ENCODE results near the gene NETO2.
"Not testable (repeated sequence)": the region's sequence is repeated elsewhere in the genome, so short reads cannot be mapped to it uniquely, and the experiment has no call there.

NETO2 gene

DNA sequence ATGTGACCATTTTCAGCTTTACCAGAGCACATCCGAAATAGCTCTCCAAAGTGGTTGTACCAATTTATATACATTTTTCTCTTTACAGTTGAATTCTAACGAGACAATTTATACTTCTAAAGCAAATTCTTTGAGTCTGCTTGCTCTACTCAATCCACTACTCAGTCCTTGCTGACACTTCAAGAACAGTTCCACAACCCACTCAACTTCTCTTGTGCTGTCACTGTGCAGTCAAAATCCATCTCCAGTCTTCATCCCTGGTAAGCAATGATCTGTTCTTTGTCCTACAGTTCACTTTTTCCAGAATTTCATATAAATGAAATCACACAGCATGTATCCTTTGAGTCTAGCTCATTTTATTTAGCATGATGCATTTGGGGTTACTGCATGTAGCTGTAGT lies 30.6 kb downstream of the NETO2 start:
- peaks cover 11% of the 10 kb centered on the region for H3K36me3 ChIP-seq
- no peak for DNase-seq

DNA sequence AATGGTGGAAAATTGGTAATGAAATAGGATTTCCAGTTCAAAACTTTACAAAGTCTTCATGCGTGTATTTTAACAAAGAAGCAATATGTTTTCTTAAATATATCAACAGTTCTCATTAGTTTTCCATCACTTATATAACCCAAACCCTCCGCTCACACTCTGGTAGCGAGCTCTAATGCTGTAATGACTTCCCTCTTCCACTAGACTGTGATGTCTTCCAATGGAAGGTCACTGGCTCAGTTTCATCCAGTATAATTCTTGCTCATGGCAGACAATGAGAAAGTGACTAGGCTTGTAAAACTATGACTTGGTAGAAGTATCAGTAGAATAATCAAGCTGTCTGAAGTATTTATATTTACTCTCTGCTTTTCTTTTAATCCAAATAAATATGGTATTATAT lies 32.8 kb downstream of the NETO2 start:
- Histone ChIP-seq H3K36me3 (peaks cover 16% of the 10 kb centered on the region), H3K9me3 (no peaks in the 10 kb centered on the region), H3K27me3 (no peaks in the 10 kb centered on the region), H3K4me1 (no peaks in the 10 kb centered on the region), H3K4me3 (ENCODE audit: low read depth, low read length) (no peak overlapping the region)
- TF ChIP-seq, protein P1, sequence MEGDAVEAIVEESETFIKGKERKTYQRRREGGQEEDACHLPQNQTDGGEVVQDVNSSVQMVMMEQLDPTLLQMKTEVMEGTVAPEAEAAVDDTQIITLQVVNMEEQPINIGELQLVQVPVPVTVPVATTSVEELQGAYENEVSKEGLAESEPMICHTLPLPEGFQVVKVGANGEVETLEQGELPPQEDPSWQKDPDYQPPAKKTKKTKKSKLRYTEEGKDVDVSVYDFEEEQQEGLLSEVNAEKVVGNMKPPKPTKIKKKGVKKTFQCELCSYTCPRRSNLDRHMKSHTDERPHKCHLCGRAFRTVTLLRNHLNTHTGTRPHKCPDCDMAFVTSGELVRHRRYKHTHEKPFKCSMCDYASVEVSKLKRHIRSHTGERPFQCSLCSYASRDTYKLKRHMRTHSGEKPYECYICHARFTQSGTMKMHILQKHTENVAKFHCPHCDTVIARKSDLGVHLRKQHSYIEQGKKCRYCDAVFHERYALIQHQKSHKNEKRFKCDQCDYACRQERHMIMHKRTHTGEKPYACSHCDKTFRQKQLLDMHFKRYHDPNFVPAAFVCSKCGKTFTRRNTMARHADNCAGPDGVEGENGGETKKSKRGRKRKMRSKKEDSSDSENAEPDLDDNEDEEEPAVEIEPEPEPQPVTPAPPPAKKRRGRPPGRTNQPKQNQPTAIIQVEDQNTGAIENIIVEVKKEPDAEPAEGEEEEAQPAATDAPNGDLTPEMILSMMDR (IDR thresholded peaks at IDR 0.05; ENCODE audit: low read depth, low read length): peak; percentile 36; the same call in 1 of the 2 replicates
- no peak for DNase-seq

More for the DNA sequence above, 30.6 kb downstream of the NETO2 start:
- TF ChIP-seq, protein P1 (IDR thresholded peaks at IDR 0.05; ENCODE audit: low read depth, low read length): no peak
- Histone ChIP-seq H3K4me1 (no peaks in the 10 kb centered on the region), H3K4me3 (ENCODE audit: low read depth, low read length) (no peak overlapping the region), H3K27me3 (no peaks in the 10 kb centered on the region), H3K9me3 (no peaks in the 10 kb centered on the region)

DNA sequence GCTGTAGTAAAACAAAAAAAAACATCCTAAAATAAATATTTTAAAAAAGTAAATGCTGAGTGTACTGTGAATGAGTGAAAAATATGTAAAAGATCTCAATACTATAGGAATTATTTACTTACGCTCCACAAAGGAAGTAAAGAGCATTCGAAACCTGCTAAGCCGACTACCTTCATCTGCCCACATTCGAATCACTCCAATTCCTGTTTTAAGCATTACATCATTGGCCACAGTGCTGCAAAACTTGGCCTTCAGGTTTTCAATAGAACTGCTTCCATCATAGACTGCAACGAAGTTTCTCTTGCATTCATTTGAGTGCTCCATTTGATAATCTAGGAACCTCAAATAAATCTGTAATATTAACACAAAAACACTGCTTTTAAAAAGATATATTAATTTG lies 34.4 kb downstream of the NETO2 start:
- no peaks in the 10 kb centered on the region for H3K9me3 ChIP-seq
- peaks cover 20% of the 10 kb centered on the region for H3K36me3 ChIP-seq
- TF ChIP-seq, protein P1 (IDR thresholded peaks at IDR 0.05; ENCODE audit: low read depth, low read length): no peak
- H3K4me1 ChIP-seq: no peaks in the 10 kb centered on the region
- no peak overlapping the region for H3K4me3 ChIP-seq (ENCODE audit: low read depth, low read length)
- no peaks in the 10 kb centered on the region for H3K27me3 ChIP-seq
- DNase-seq: no peak

DNA sequence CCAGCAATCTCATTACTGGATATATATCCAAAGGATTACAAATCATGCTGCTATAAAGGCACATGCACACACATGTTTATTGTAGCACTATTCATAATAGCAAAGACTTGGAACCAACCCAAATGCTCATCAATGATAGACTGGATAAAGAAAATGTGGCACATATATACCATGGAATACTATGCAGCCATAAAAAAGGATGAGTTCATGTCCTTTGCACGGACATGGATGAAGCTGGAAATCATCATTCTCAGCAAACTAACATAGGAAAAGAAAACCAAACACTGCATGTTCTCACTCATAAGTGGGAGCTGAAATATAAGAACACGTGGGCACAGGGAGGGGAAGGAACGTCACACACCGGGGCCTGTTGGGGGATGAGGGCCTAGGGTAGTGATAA lies 40.8 kb downstream of the NETO2 start:
- H3K27me3 ChIP-seq; H3K4me3 ChIP-seq (ENCODE audit: low read depth, low read length); H3K9me3 ChIP-seq; H3K4me1 ChIP-seq; DNase-seq: not testable (repeated sequence)
- H3K36me3 ChIP-seq: peaks cover 15% of the 10 kb centered on the region

DNA sequence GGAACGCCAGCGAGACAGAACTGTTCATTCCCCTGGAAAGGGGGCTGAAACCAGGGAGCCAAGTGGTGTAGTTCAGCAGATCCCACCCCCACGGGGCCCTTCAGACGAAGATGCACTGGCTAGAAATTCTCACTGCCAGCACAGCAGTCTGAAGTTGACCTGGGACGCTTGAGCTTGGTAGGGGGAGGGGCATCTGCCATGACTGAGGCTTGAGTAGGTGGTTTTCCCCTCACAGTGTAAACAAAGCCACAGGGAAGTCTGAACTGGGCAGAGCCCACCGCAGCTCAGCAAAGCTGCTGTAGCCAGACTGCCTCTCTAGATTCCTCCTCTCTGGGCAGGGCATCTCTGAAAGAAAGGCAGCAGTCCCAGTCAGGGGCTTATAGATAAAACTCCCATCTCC lies 46.6 kb downstream of the NETO2 start:
- not testable (repeated sequence) for H3K4me1 ChIP-seq; H3K9me3 ChIP-seq; H3K4me3 ChIP-seq (ENCODE audit: low read depth, low read length); DNase-seq; H3K27me3 ChIP-seq; H3K36me3 ChIP-seq

DNA sequence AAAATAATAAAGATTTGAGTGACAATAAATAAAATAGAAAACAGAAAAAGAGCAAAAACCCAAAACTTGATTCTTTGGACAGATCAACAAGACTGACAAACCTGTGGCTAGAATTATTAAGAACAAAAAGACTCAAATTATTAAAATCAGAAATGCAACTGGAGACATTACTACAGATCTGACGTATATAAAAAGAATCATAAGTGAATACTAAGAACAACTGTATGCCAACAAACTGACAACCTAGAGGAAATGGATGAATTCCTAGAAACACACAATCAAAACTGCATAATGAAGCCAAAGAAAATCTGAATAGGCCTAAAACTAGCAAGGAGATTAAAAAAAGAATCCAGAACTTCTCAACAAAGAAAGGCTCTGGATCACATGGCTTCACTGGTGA lies 47.4 kb downstream of the NETO2 start:
- no peak for DNase-seq
- H3K9me3 ChIP-seq: no peaks in the 10 kb centered on the region
- no peak overlapping the region for H3K4me3 ChIP-seq (ENCODE audit: low read depth, low read length)

DNA sequence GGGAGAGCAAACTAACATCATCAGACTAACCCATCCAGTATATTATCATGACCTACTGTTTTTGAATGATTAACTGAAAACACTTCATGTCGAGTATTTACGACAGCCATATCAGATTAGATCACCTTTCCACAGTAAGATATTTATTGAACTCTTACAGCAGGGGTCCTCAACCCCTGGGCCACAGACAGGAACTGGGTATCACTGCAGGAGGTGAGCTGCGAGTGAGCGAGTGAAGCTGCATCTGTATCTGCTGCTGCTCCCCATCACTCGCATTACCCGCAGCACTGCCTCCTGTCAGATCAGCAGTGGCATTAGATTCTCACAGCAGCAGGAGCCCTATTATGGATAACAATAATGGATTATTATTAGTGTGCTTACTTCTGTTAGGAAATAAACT lies 59.5 kb downstream of the NETO2 start:
- Histone ChIP-seq H3K9me3 (no peaks in the 10 kb centered on the region), H3K4me3 (ENCODE audit: low read depth, low read length) (no peak overlapping the region), H3K4me1 (no peaks in the 10 kb centered on the region), H3K36me3 (no peaks in the 10 kb centered on the region; the same call in 1 of the 2 replicates), H3K27me3 (no peaks in the 10 kb centered on the region)
- TF ChIP-seq, protein P1 (IDR thresholded peaks at IDR 0.05; ENCODE audit: low read depth, low read length): no peak
- no peak for DNase-seq

More for the DNA sequence above, 47.4 kb downstream of the NETO2 start:
- Histone ChIP-seq H3K36me3 (no peaks in the 10 kb centered on the region; the same call in 1 of the 2 replicates), H3K4me1 (no peaks in the 10 kb centered on the region), H3K27me3 (no peaks in the 10 kb centered on the region)
- TF ChIP-seq, protein P1 (IDR thresholded peaks at IDR 0.05; ENCODE audit: low read depth, low read length): no peak

Measured in BE2C (cell line).